Activated CD8-positive, alpha-beta T cell treated with anti-CD3 and anti-CD28 coated beads, Interleukin-2, amount 10 ng/mL, durations not matched to agents 7 days and 5 days (primary cell): Measurements from ENCODE around the gene SPARC. TPM values are rescaled to one million over a fixed set of nuclear protein-coding genes. Genes with fewer than 3 reads are reported as not detected.
A peak's percentile ranks its signal among the peaks of the same experiment; 100 is the strongest.

Experiments
- ATAC-seq: fragments of 150-1000 bp; cut with Tn5 transposase; one replicate; pipeline ENCODE4 v1.10.0; 2021; ENCODE audit warnings: moderate library complexity
- CTCF ChIA-PET: fragments of 350-600 bp; sonication (Branson Sonifier 250); formaldehyde crosslinking; loops from one replicate; lab custom pipeline; 2021; ENCODE audit warnings: antibody characterized with exemption; lab: Charles Lee
- POLR2A ChIA-PET: fragments of 350-600 bp; sonication (Branson Sonifier 250); formaldehyde crosslinking; loops from one replicate; lab custom pipeline; 2021; ENCODE audit warnings: antibody characterized with exemption; lab: Charles Lee
- DNase-seq: peaks from one replicate; pipeline ENCODE4 v3.0.0-alpha.2; 2020
- H3K27ac Mint-ChIP-seq: one replicate; pipeline ENCODE4 v1.8.0; 2021; ENCODE audit warnings: mild to moderate bottlenecking, mixed read lengths
- H3K27me3 Mint-ChIP-seq: one replicate; pipeline ENCODE4 v1.8.0; 2021; ENCODE audit warnings: low read depth, mixed read lengths
- H3K36me3 Mint-ChIP-seq: one replicate; pipeline ENCODE4 v1.8.0; 2021; ENCODE audit warnings: low read depth, mixed read lengths
- H3K4me1 Mint-ChIP-seq: one replicate; pipeline ENCODE4 v1.8.0; 2021; ENCODE audit warnings: low read depth, mixed read lengths
- H3K4me3 Mint-ChIP-seq: one replicate; pipeline ENCODE4 v1.8.0; 2021; ENCODE audit warnings: mild to moderate bottlenecking, mixed read lengths
- H3K9me3 Mint-ChIP-seq: one replicate; pipeline ENCODE4 v1.8.0; 2022; ENCODE audit warnings: mixed read lengths; ENCODE audit not compliant: insufficient read depth
- total RNA-seq, 2 experiments: library from RNA; stranded (reverse); gene quantifications; one replicate each; pipeline ENCODE4 v1.2.3, GENCODE V29; 2021

Gene SPARC
- total RNA-seq, 2 experiments from 2014 or later = not detected

DNA sequence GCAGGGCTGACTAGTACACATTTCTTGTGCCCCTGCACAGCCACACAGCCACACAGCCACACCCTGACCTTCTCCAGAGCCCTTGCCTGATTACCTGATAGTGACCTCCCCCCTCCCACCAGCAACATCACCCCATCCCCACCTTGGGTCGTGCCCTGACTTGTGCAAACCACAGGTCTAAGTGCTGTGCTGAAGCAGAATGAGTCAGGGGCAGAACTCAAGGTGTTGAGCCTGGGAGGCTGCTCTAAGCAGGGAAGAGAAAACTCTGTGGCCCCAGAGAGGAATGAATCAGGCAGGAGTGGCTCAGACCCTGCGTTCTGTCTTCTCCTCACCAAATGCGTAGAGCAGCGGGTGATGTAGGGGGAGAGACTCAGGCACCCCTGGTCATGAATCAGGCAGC is 71.3 kb downstream of the SPARC start:
- no peak for DNase-seq
- Mint-ChIP-seq H3K27ac (no peak overlapping the region), H3K27me3 (peaks cover 7% of the 10 kb centered on the region), H3K4me1 (peaks cover 11% of the 10 kb centered on the region), H3K36me3 (no peaks in the 10 kb centered on the region), H3K4me3 (no peak overlapping the region), H3K9me3 (no peaks in the 10 kb centered on the region)
- POLR2A ChIA-PET = no interaction called here
- CTCF ChIA-PET = interaction anchor here (2.0 kb wide), 1 partner anchor 37 kb away, joined by 7 read pairs; no protein-coding TSS in a partner anchor
- no peak for ATAC-seq

DNA sequence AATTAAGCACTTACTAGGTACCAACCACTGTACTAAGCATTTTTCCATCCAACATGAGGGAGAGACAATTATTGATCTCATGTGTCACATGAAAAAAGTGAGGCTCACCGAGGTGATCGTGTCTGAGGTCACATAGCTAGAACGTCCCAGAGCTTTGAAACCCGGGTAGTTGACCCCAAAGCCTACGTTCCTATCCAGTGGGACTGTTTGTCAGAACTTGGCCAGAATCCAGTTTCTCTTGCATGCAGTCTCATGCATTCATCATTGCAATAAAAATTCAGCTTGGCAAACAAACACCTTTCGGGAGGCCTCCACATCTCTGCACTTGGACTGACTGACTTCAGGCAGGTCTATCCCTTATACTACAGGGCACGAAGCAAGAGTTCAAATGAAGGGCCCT is 72.2 kb downstream of the SPARC start:
- peaks cover 10% of the 10 kb centered on the region for H3K27me3 Mint-ChIP-seq
- ChIA-PET POLR2A (no interaction called here), CTCF (interaction anchor here (2.0 kb wide), 1 partner anchor 38 kb away, joined by 7 read pairs; no protein-coding TSS in a partner anchor)
- H3K4me3 Mint-ChIP-seq = no peak overlapping the region
- no peak for DNase-seq
- no peaks in the 10 kb centered on the region for H3K36me3 Mint-ChIP-seq
- no peak for ATAC-seq
- H3K4me1 Mint-ChIP-seq = peaks cover 11% of the 10 kb centered on the region
- no peaks in the 10 kb centered on the region for H3K9me3 Mint-ChIP-seq
- no peak overlapping the region for H3K27ac Mint-ChIP-seq

DNA sequence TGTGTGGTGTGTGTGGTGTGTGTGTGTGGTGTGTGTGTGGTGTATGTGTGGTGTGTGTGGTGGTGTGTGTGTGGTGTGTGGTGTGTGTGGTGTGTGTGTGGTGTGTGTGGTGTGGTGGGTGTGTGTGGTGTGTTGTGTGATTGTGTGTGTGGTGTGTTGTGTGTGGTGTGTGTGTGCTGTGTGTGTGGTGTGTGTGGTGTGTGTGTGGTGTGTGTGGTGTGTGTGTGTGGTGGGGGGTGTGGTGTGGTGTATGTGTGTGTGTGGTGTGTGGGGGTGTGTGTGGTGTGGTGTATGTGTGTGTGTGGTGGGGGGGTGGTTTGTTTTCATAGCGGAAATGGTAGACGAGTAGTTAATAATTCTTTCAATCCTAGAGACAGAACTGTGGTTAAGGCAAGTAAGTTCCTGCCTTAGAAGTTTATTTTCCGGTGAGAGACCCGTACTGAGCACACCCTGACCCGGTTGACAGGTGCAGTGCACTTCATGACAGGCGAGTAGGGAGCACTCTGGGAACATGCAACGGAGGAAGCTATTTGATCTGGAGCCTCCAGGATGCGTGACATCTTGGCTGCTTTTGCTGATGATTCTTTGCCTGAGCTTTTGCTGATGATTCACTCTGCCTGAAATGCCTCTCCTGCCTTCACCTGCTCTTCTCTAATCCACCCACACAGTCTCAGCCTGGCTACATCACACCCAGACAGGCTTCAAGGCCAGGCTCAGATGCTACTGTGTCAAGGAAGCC is 73.9 kb downstream of the SPARC start:
- Mint-ChIP-seq H3K9me3 (no peaks in the 10 kb centered on the region), H3K27ac (peak overlapping the region; percentile 59), H3K36me3 (no peaks in the 10 kb centered on the region), H3K27me3 (peaks cover 17% of the 10 kb centered on the region), H3K4me3 (no peak overlapping the region), H3K4me1 (peaks cover 11% of the 10 kb centered on the region)
- ATAC-seq = peak; percentile 71
- ChIA-PET CTCF (interaction anchor here (2.0 kb wide), 1 partner anchor 39 kb away, joined by 7 read pairs; no protein-coding TSS in a partner anchor), POLR2A (no interaction called here)
- peak; percentile 37 for DNase-seq

DNA sequence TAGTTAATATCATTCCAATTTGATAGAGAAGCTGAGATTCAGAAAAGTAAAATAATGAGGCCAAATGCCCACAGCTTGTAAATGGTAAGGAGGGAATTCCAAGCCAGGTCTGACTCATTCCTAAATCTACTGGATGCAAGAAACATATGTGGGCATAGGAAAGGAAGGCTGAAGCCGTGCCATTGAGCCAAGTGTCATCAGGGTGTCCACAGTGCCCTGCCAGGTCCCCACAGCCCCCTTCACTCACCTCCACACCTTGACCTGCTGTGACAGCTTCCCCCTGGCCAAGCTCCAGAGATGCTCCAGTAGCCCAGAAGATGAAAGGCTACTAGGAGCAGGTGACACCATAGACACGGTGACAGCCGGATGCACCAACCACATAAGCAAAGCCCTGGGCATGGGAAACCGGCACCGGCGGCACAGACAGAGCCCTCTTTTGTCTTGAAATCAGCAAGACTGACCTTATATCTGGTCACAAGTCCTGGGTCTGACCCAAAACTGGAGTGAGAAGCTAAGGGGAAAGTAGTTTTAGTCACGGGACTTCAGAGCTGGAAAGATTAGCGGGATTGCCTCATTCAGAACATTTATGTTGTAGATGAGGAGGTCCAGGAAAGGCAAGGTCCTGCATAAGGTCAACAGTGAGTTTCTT is 75.5 kb downstream of the SPARC start:
- H3K27ac Mint-ChIP-seq = no peak overlapping the region
- H3K36me3 Mint-ChIP-seq = no peaks in the 10 kb centered on the region
- ChIA-PET CTCF (interaction anchor here (2.0 kb wide), 1 partner anchor 41 kb away, joined by 7 read pairs; no protein-coding TSS in a partner anchor), POLR2A (no interaction called here)
- no peak overlapping the region for H3K4me3 Mint-ChIP-seq
- no peak for DNase-seq
- H3K9me3 Mint-ChIP-seq = no peaks in the 10 kb centered on the region
- H3K4me1 Mint-ChIP-seq = peaks cover 11% of the 10 kb centered on the region
- no peak for ATAC-seq
- H3K27me3 Mint-ChIP-seq = peaks cover 16% of the 10 kb centered on the region

Other genes with a start within 250 kb of the SPARC start
- gene SLC36A1, start 239.3 kb downstream of the SPARC start, total RNA-seq = 1 to 10 TPM; 6.6 to 7.7 TPM
- not detected for gene FAT2, start 95.6 kb downstream of the SPARC start, total RNA-seq
- 10 to 100 TPM; 45.2 to 46.6 TPM for gene ATOX1, start 71.7 kb upstream of the SPARC start, total RNA-seq
- gene G3BP1, start 85.0 kb upstream of the SPARC start, total RNA-seq = 100 to 1,000 TPM; 193 to 213 TPM
- not detected for gene GLRA1, start 237.9 kb upstream of the SPARC start, total RNA-seq